Stimulated activated naive CD8-positive, alpha-beta T cell treated with anti-CD3 and anti-CD28 coated beads, Interleukin-15, Interleukin-2, amounts not matched to agents 100 U/mL and 50 U/mL, for 24 hours (primary cell): ENCODE results near the gene FMOD.

ENCODE experiments used
- ATAC-seq: fragments of 150-1000 bp; cut with Tn5 transposase; one replicate; pipeline ENCODE4 v1.10.0; 2021
- DNase-seq: peaks from one replicate; pipeline ENCODE4 v3.0.0; 2021

FMOD gene

DNA sequence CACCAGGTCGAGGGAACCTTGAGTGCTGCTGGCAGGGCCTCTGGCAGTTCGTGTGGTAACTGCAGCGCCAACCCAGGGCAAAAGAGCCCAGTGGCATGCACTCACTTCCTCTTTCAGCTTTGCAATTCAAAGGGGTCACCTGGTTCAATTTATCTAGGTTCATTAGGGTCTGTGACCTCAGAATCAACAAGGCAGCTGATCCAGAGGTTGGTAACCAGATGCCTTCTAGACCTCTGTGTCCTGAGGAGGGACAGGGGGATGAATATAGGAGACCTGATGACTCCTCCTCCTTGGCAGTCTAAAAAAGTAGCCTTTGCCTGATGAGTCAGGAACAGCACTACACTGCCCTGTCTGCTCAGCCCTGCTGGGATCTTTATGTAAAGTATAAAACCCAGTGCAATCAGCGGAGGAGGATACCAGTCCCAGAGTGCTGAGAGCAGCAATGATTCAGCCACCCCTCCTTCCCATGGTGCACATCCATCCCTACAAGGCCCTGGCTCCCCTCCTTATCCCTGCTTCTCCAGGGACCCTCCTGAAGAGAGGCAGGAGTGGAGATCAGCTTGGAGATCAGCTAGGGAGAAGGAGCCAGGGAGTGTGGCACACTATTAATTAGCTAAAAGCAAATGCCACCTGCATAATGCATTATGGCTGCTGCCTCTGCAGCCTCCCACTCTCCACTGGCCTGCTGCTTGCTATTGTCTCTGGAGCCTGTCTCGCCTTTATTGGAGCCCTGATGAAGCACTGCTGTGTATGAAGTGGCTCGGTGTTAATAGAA lies 11.2 kb upstream of the FMOD start:
- DNase-seq (no peak), ATAC-seq (peak; percentile 14)

DNA sequence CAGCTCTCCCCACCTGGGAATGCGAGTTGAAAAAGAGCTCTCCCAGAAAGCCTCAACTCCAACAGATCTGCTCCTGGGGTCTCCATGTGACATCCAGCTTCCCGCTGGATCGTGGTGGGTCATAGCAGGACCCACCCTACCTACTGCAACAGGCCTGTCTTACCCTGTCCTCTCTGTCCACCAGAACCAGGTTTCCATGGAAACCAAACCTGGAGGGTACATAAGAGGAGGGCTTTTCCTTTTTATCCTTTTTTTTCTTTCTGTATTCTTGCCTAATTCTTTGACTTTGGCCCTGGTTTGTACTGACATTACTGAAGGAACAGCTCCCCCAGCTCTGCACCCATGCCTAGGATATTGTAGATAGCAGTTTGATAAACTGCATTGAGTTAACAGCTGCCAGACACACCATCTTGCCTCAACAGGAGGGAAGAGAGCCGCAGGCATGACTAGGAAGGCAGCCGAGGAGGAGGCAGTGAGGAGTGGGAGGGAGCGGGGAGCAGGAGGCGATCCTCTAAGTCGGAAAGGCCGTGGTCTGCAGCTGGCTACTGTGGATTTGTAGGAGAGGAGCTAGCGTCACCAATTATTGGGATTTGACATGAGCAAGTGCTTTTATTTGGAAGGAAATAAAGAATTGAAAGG lies 9.7 kb upstream of the FMOD start:
- DNase-seq: no peak
- ATAC-seq: no peak

GRCh38 chr1:203359010-203359571 lies 8.2 kb upstream of the FMOD start:
- ATAC-seq: no peak
- DNase-seq: no peak

- ATAC-seq (no peak), DNase-seq (no peak)
These were observed 3.3 kb upstream of the FMOD start for GRCh38 chr1:203354246-203354645.

GRCh38 chr1:203353486-203353885 lies 2.6 kb upstream of the FMOD start:
- DNase-seq (no peak), ATAC-seq (no peak)

DNA sequence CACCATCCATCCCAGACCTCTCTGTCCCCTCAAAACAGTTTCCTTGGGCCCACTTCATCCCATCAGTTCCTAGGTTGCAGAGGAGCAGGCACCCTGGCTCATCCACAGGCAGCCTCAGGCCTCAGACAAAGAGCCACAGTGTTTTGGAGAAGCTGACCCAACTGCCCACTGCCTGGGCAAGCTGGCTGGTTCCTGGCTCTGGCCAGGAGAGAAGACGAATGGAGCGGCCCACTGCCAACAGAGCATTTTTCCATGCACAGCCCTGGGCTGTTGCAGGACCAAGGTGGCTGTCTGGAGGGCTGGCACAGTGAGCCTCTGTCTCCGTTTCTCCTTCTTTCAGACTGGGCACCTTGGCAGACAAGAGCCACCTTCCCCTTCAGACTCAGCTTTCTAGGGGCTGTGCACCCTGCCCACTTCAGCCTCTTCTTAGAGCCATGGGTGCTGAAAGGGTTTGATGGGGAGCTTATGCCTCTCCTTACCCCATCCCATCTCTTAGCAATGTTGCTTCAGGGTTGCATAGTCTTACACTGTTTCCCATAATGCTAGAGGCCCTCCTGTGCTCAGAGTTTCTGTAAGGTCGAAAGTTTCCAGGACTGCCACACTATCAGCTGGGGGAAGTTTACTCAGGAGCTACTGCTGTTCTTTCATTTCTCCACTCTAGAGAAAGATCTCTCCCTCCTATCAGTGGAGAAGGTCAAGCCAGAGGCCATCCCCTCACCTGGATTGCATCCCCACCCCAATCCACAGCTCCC lies 973 bp downstream of the FMOD start:
- no peak for DNase-seq
- ATAC-seq: peak; percentile 40

GRCh38 chr1:203349166-203349565 lies 1.8 kb downstream of the FMOD start:
- ATAC-seq: no peak
- DNase-seq: no peak

DNA sequence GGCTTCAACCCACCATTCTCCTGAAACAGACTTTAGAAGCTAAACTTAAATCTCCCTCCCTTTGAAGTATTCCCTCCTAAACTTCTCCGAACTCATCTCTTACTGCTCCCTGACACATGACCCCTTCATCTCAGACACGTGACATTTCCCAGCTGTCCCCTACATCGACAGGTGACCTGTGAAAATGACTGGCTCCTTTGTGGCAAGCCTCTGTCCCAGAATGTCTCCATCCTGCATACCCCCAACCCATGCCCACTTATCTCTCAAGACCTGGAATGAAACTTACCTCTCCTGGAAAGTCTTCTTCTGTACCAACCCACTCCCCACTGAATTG lies 4.2 kb downstream of the FMOD start:
- ATAC-seq (no peak), DNase-seq (no peak)

GRCh38 chr1:203346060-203346768 lies 4.7 kb downstream of the FMOD start:
- DNase-seq (no peak), ATAC-seq (no peak)

- no peak for ATAC-seq
These were observed 6.8 kb downstream of the FMOD start for GRCh38 chr1:203343956-203344754.

GRCh38 chr1:203342192-203342940 lies 8.6 kb downstream of the FMOD start:
- DNase-seq (peak; percentile 64), ATAC-seq (peak; percentile 66)

More at GRCh38 chr1:203343956-203344754, 6.8 kb downstream of the FMOD start:
- DNase-seq: no peak

- ATAC-seq: peak; percentile 78
- DNase-seq: peak; percentile 58
These were observed 10.7 kb downstream of the FMOD start for GRCh38 chr1:203340112-203340790.

GRCh38 chr1:203338335-203339036 lies 12.4 kb downstream of the FMOD start:
- DNase-seq: peak; percentile 61
- peak; percentile 59 for ATAC-seq

- DNase-seq (no peak), ATAC-seq (no peak)
These were observed 14.8 kb downstream of the FMOD start for GRCh38 chr1:203336097-203336496.

GRCh38 chr1:203335503-203335902 lies 15.4 kb downstream of the FMOD start:
- DNase-seq (no peak), ATAC-seq (no peak)

GRCh38 chr1:203331224-203331623 lies 19.7 kb downstream of the FMOD start:
- ATAC-seq (no peak), DNase-seq (no peak)

GRCh38 chr1:203328714-203329122 lies 22.2 kb downstream of the FMOD start:
- ATAC-seq (no peak), DNase-seq (no peak)

- ATAC-seq: peak; percentile 48
- DNase-seq: peak; percentile 66
These were observed 23.1 kb downstream of the FMOD start for GRCh38 chr1:203327684-203328457.
